ENCODE measurements around the gene FAM240A. TPM values are rescaled to one million over a fixed set of nuclear protein-coding genes. Genes with fewer than 3 reads are reported as not detected.
"Not testable (repeated sequence)": the region's sequence is repeated elsewhere in the genome, so short reads cannot be mapped to it uniquely, and the experiment has no call there.

The FAM240A gene
- not detected for total RNA-seq

DNA sequence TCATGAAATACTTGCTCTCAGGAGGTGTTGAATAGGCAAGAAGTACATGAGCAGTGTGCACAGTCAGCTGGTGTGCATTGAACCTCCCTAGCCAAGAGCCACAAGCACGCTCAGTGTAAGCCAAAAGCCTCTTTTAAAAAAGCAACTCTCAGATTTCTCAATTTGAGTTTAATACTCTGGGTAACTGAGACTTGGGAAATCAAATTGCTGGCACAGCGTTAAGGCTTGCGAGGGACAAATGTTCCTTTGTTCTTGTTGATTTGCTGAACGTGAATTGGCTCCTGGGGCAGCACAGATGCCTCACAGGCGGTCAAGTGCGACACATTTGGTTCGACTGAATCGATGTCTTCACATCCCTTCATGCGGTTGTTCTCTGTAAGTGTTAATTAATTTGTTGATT, at the start of gene FAM240A:
FAM240A (plus strand) TSS at position 202 of the 400 bp plus-strand sequence; CDS start at position 361, 159 bp downstream.
- ATAC-seq: peak; percentile 95
- intact Hi-C loops (cut with DNase I): no loop called here
- DNase-seq (ENCODE audit: low spot score): no peak

DNA sequence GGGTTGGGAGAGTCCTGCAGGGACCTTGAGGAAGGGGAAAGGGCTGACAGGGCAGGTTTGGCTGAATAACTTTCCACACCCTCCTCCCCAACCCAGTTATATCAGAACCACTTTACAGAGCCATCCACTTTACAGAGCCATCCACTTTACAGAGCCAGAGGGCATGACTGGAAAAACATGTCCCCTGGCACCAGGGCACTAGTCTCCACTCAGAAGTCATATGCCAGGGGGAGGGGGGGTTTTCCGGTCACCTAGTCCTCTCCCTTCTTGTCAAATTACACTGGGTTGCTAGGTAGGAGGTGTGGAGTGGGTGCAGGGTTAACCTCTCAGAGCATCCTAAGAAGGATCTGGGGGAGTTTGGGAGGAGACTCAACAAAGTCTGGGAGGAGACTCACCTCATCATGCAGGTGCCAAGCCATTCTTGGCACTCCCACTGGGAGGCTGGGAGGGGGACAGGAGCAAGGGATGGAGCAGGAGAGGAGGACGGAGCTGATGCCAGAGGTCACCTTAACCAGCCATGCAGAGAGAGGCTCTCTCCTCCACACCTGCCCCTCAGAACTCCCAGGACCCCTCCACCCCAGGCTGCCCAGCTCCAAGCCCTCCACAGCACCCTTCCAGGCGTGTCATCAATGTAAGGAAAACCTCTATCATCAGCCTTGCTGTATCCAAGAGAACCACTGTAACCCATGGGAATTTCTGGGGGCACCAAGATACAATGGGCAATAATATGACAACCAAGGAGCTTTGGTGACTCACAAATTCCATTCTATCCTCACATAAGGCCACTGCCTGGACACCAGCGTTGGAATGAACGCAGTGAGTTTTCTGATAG, 47.9 kb upstream of the FAM240A start:
- ATAC-seq (peak; percentile 38), DNase-seq (ENCODE audit: low spot score) (peak; percentile 30)
- intact Hi-C loops (cut with DNase I): no loop called here

DNA sequence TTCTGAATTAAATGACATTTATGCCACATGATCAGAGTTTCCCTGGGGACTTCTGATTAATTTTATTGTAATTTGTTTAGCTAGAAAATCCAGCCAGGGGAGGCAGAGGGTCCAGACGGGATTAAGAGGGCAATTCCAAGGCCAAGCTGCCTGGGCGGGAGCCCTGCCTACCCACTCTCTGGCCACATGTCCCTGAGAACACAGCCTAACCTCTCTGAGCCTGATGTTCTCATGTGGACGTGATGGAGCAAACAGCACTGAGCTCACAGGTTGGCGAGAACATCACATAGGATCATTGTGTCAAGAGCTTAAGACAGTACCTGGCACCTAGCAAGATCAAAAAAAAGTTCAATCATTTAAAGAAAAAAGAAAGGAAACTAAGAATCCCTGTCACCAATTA, 47.2 kb upstream of the FAM240A start:
- ATAC-seq: no peak
- intact Hi-C loops (cut with DNase I): no loop called here

DNA sequence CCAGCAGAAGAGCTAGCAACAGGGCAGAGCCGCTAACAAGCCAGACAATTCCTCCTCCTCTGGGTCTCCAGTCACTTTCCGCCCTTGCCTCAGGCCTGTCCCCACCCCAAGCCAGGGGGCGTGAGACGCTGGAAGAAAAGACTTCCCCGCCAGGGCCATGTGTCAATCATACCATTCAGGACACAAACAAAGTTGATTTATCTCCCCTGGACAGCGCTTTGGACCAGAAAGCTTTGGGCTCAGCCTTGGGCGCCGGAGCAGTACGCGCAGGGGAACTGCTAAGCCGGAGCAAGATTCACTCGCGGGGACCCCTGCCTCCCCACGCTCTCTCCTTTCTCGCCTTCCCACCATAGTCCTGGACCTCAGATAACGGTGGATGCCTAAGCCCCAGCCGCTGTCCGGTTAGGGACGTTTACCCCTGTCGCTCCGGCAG, 46.7 kb upstream of the FAM240A start:
- ATAC-seq (peak; percentile 48), DNase-seq (ENCODE audit: low spot score) (no peak)
- intact Hi-C loops (cut with DNase I): no loop called here

More for the DNA sequence above, 47.2 kb upstream of the FAM240A start:
- no peak for DNase-seq (ENCODE audit: low spot score)

- intact Hi-C loops (cut with DNase I): no loop called here
- ATAC-seq: peak; percentile 72
- DNase-seq (ENCODE audit: low spot score): no peak
These were observed 46.2 kb upstream of the FAM240A start, which contains the start of gene LRRC2 for GRCh38 chr3:46566040-46566641. TSS of gene LRRC2 (minus strand) at chr3:46566302. CDS start at chr3:46551591, 14,711 bp downstream.

DNA sequence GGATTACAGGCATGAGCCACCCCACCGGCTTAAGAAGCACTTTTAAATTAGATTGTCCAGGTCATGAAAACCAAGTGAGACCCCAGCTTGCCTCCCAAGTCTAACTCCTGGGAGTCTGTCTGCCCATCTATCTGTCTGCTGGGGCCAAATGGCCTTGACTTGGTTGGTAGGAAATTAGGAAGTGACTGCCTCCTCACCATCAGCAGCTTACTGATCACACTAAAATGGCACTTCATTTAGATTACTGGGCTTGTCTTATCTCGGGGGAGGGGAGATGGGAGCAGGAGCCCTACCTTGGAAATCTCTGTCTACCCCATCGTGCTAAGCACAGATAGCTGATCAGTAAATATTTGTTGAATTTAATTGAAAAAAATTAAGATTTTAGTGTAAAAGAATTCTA, 40.6 kb upstream of the FAM240A start:
- DNase-seq (ENCODE audit: low spot score): no peak
- ATAC-seq: no peak
- intact Hi-C loops (cut with DNase I): no loop called here

DNA sequence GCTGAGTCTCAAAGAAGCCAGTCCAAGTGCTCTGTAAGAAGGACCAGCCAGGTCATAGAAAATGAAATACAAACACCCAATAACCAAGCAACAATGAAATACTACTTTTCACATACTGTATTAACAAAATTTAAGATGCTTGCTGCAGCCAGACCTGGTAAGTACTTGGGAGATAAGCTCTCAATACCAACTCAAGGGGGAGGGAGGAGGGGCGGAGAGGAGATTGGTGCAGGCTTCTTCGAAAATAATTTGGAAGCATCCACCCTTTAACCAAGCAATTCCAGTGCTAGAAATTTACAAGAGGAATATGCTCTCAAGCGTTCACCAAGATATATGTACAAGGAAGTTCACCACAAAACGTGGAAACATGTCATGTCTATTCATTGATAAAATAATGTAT, 38.6 kb upstream of the FAM240A start:
- ATAC-seq (no peak), DNase-seq (ENCODE audit: low spot score) (no peak)
- intact Hi-C loops (cut with DNase I): no loop called here

DNA sequence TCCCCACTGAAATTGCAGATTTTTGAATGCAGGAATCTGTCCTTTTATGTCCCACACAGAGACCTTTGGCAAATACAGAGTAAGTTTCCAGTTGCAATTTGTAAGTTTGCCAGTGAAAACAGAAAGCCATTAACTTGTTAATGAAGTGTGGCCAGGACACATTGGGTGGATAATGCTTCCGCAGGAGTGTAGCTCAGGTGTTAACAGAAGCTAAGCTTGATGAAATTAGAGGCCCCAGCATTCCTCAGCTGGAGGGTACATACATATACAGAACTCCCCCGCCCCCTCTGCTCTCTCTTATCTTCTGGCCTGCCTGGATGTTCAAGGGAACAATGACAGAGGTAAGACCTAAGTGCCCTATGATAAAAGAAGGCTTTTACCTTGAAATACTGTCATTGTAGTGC, 38.1 kb upstream of the FAM240A start:
- DNase-seq (ENCODE audit: low spot score): no peak
- intact Hi-C loops (cut with DNase I): no loop called here
- no peak for ATAC-seq

- ATAC-seq: no peak
- DNase-seq (ENCODE audit: low spot score): peak; percentile 12
- intact Hi-C loops (cut with DNase I): no loop called here
These were observed 37.3 kb upstream of the FAM240A start for GRCh38 chr3:46574881-46575576.

GRCh38 chr3:46575577-46576222, 36.6 kb upstream of the FAM240A start:
- intact Hi-C loops (cut with DNase I): no loop called here
- ATAC-seq: no peak

GRCh38 chr3:46576386-46576785, 35.9 kb upstream of the FAM240A start:
- ATAC-seq (no peak), DNase-seq (ENCODE audit: low spot score) (peak; percentile 21)
- intact Hi-C loops (cut with DNase I): no loop called here

More at GRCh38 chr3:46575577-46576222, 36.6 kb upstream of the FAM240A start:
- DNase-seq (ENCODE audit: low spot score): peak; percentile 19

DNA sequence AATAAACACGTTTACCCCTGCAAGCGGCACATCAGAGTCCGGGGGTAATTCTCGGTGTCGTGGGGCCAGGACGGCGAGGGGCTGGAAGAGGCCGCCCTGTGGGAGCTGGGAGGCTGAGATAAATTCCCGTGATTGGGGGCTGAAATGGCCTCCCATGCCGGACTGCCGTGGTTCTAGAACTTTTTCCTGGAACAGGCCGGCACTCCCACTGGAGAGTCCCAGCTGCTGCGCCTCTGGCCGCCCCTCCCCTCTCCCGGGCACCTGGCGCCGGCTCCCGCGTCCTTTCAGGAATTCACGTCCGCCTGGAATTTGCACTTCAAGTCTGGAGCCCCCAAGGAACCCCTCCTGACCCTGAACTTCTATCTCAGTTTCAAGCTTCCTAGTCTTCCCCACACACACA, 35.4 kb upstream of the FAM240A start:
- intact Hi-C loops (cut with DNase I): no loop called here
- DNase-seq (ENCODE audit: low spot score) (peak; percentile 55), ATAC-seq (no peak)

- ATAC-seq; intact Hi-C loops (cut with DNase I): not testable (repeated sequence)
- DNase-seq (ENCODE audit: low spot score): peak; percentile 1
These were observed 34.6 kb upstream of the FAM240A start for GRCh38 chr3:46577580-46578249.

- ATAC-seq: no peak
- DNase-seq (ENCODE audit: low spot score): peak; percentile 26
- intact Hi-C loops (cut with DNase I): no loop called here
These were observed 33.2 kb upstream of the FAM240A start for GRCh38 chr3:46578973-46579755.

DNA sequence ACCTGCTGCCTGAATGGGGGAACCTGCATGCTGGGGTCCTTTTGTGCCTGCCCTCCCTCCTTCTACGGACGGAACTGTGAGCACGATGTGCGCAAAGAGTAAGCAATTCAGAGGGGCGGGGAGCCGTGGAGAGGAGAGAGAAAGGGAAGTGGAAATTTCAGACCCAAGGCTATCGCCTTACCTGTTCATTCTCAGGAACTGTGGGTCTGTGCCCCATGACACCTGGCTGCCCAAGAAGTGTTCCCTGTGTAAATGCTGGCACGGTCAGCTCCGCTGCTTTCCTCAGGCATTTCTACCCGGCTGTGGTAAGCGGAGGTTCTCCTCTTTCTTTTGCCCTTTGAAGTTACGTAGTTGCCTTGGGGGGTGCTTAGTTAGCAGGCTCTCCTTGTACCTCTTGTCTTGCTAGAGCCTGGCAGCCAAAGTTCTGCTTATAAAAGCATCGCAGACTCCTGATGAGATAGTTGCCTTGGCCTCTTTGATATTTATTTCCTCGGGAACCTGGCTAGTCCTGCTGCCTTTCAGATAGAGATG, 32.5 kb upstream of the FAM240A start:
- no peak for ATAC-seq
- intact Hi-C loops (cut with DNase I): no loop called here

GRCh38 chr3:46580675-46581074, 31.6 kb upstream of the FAM240A start:
- ATAC-seq: no peak

More for the DNA sequence above, 32.5 kb upstream of the FAM240A start:
- DNase-seq (ENCODE audit: low spot score): peak; percentile 6

GRCh38 chr3:46584598-46585467, 27.5 kb upstream of the FAM240A start:
- intact Hi-C loops (cut with DNase I): no loop called here
- ATAC-seq (no peak), DNase-seq (ENCODE audit: low spot score) (peak; percentile 21)

More at GRCh38 chr3:46580675-46581074, 31.6 kb upstream of the FAM240A start:
- intact Hi-C loops (cut with DNase I): no loop called here
- DNase-seq (ENCODE audit: low spot score): peak; percentile 14

All from sciatic nerve (tissue), 2 donors.